ENCODE measurements around the gene ANXA2R. TPM values are rescaled to one million over a fixed set of nuclear protein-coding genes. Genes with fewer than 3 reads are reported as not detected.

Gene ANXA2R
- 1.4 and 4.4 TPM in 2 replicates for total RNA-seq

GRCh38 chr5:43040287-43041098, at the start of gene ANXA2R:
TSS of gene ANXA2R (minus strand) at chr5:43040319. CDS start at chr5:43040046, 273 bp downstream.

Other genes with a start within 250 kb of the ANXA2R start
- 11.5 and 335 TPM in 2 replicates for gene SELENOP, start 228.4 kb downstream of the ANXA2R start, total RNA-seq
- 21.2 and 37.7 TPM in 2 replicates for gene ZNF131, start 80.6 kb upstream of the ANXA2R start, total RNA-seq
- 0.78 and 0.96 TPM in 2 replicates for gene NIM1K, start 151.9 kb upstream of the ANXA2R start, total RNA-seq

Data from epithelial cell of alveolus of lung (primary cell).